Colonic mucosa (tissue), 4 donors: ENCODE measurements around the gene FBLN5. TPM values are rescaled to one million over a fixed set of nuclear protein-coding genes. Genes with fewer than 3 reads are reported as not detected.
"Not testable (repeated sequence)": the region's sequence is repeated elsewhere in the genome, so short reads cannot be mapped to it uniquely, and the experiment has no call there.

Experiments
- DNase-seq: peaks from one replicate; pipeline ENCODE4 v3.0.0-alpha.2; 2020
- H3K27ac ChIP-seq: fragments of 200-600 bp; one replicate; pipeline ENCODE4 v1.8.0; 2021
- H3K27me3 ChIP-seq: fragments of 200-600 bp; one replicate; pipeline ENCODE4 v1.8.0; 2021
- H3K36me3 ChIP-seq: fragments of 200-600 bp; one replicate; pipeline ENCODE4 v1.8.0; 2021
- H3K4me1 ChIP-seq: fragments of 200-600 bp; one replicate; pipeline ENCODE4 v1.8.0; 2021; ENCODE audit warnings: mild to moderate bottlenecking
- H3K4me3 ChIP-seq: fragments of 200-600 bp; one replicate; pipeline ENCODE4 v1.8.0; 2021
- H3K9ac ChIP-seq, 2 donors: one replicate each; pipeline ENCODE4 v1.7.0; 2013; ENCODE audit warnings: control low read depth in 2 of 2, low read depth in 2 of 2, low read length in 2 of 2
- H3K9me3 ChIP-seq: fragments of 200-600 bp; one replicate; pipeline ENCODE4 v1.8.0; 2021
- intact Hi-C: fragments of 100-400 bp; cut with DNase I; formaldehyde crosslinking; loops from one replicate; pipeline ENCODE4 v1.14.1; 2022
- total RNA-seq, 2 donors: library from RNA; stranded (reverse); fragmentation: NEBNext Ultra II Directional in 1 of 2; extraction: Animal tissue kit (Norgen Biotek cat#: 25700) in 1 of 2; gene quantifications; one replicate each; pipeline ENCODE4 v1.2.1, GENCODE V29; 2021
- TF ChIP-seq, protein P1 (sequence below): fragments of 200-600 bp; IDR thresholded peaks from one replicate; pipeline ENCODE4 v1.8.0; 2022; ENCODE audit warnings: antibody characterized with exemption, mild to moderate bottlenecking
- donor health status: healthy.
- donor health status: DM: no; HTN: no; CAD: no.
- donor health status: DM: no; HTN: no; CAD: no.

The FBLN5 gene
- total RNA-seq, 2 donors from 2014 or later: 4.2 to 14.5 TPM

DNA sequence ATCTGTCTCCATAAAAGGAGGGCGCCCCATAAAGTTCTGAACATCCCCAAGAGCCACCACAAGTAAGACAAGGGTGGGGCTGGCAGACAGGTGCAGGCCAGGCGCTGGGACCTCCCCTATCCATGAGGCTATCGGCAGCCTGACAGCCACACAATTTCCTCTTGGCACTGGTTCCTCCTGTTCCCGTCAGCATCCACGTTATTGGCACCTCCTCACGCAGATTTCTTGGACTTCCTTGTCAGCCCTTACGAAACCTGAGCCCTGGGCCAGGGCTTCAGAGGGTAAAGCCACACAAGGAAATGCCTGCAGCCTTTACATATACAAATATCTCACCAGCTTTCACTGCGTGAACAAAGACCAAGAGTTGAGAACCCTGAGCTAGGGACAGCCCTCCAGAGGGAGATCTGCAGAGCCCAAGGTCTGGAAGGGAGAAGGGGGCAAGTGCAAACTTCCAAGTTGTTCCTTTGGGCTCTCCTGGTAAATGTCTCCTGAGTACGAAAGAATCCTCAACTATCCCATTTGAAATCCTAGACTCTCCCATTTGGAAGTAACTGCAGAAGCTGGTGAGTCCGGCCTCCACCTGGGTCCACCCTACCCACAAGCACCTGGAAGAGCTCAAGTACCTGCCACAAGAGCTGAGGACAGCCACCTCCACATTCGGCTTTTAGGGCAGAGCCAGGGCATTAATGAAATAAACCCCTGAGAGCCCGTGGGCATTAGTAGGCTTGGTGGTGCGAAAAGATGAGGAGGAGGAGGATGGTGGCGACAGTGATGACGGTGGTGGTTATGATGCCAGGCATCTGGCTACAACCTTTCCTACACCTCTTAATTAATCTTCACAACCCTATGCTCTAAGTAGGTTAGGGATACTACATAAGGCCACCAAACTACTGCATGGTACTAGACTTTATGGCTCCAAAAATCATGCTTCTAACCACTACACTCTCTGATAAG is 74.7 kb downstream of the FBLN5 start:
- H3K4me1 ChIP-seq: peaks cover 21% of the 10 kb centered on the region
- DNase-seq: peak; percentile 92
- no peak overlapping the region for H3K4me3 ChIP-seq
- no peaks in the 10 kb centered on the region for H3K27me3 ChIP-seq
- peak overlapping the region in 1 of 2 donors; percentile 19 for H3K9ac ChIP-seq
- no peaks in the 10 kb centered on the region for H3K9me3 ChIP-seq
- H3K36me3 ChIP-seq: no peaks in the 10 kb centered on the region
- intact Hi-C loops: no loop called here
- TF ChIP-seq, protein P1, sequence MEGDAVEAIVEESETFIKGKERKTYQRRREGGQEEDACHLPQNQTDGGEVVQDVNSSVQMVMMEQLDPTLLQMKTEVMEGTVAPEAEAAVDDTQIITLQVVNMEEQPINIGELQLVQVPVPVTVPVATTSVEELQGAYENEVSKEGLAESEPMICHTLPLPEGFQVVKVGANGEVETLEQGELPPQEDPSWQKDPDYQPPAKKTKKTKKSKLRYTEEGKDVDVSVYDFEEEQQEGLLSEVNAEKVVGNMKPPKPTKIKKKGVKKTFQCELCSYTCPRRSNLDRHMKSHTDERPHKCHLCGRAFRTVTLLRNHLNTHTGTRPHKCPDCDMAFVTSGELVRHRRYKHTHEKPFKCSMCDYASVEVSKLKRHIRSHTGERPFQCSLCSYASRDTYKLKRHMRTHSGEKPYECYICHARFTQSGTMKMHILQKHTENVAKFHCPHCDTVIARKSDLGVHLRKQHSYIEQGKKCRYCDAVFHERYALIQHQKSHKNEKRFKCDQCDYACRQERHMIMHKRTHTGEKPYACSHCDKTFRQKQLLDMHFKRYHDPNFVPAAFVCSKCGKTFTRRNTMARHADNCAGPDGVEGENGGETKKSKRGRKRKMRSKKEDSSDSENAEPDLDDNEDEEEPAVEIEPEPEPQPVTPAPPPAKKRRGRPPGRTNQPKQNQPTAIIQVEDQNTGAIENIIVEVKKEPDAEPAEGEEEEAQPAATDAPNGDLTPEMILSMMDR: no peak
- peak overlapping the region; percentile 89 for H3K27ac ChIP-seq

GRCh38 chr14:91872011-91872501 is 75.4 kb downstream of the FBLN5 start:
- H3K4me1 ChIP-seq: peaks cover 21% of the 10 kb centered on the region
- H3K27ac ChIP-seq: peak overlapping the region; percentile 89
- no peaks in the 10 kb centered on the region for H3K27me3 ChIP-seq
- H3K9ac ChIP-seq: peak overlapping the region in 1 of 2 donors; percentile 19
- intact Hi-C loops: no loop called here
- no peaks in the 10 kb centered on the region for H3K9me3 ChIP-seq
- DNase-seq: no peak
- no peaks in the 10 kb centered on the region for H3K36me3 ChIP-seq
- TF ChIP-seq, protein P1: no peak
- H3K4me3 ChIP-seq: no peak overlapping the region

- intact Hi-C loops, H3K36me3 ChIP-seq, DNase-seq, H3K9me3 ChIP-seq, H3K27me3 ChIP-seq, H3K4me3 ChIP-seq, H3K9ac ChIP-seq: not testable (repeated sequence)
- peaks cover 21% of the 10 kb centered on the region for H3K4me1 ChIP-seq
- H3K27ac ChIP-seq: peak overlapping the region; percentile 89
Observed at GRCh38 chr14:91871401-91871800, 76.1 kb downstream of the FBLN5 start.

DNA sequence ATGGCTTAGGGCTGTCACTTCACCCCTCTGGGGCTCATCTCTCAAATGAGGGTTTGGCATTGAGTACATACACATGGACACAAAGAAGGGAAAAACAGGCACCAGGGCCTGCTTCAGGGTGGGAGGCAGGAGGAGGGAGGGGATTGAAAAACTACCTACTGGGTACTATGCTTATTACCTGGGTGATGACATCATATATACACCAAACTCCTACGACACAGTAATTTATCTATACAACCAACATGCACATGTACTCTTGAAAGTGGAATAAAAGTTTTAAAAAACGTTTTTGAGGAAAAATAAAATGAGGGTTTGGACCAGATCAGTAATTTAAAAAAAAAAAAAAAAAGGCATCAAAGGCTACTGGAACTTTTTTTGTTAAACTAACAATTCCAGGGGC is 76.6 kb downstream of the FBLN5 start:
- DNase-seq: no peak
- Histone ChIP-seq H3K27me3 (no peaks in the 10 kb centered on the region), H3K9ac (no peak overlapping the region), H3K36me3 (no peaks in the 10 kb centered on the region), H3K4me1 (peaks cover 21% of the 10 kb centered on the region), H3K4me3 (no peak overlapping the region), H3K9me3 (no peaks in the 10 kb centered on the region), H3K27ac (peak overlapping the region; percentile 89)
- TF ChIP-seq, protein P1: no peak
- intact Hi-C loops: no loop called here

GRCh38 chr14:91870001-91870400 is 77.5 kb downstream of the FBLN5 start:
- Histone ChIP-seq H3K9me3 (no peaks in the 10 kb centered on the region), H3K4me1 (peaks cover 21% of the 10 kb centered on the region), H3K4me3 (no peak overlapping the region), H3K27me3 (no peaks in the 10 kb centered on the region), H3K27ac (peak overlapping the region; percentile 37), H3K9ac (no peak overlapping the region), H3K36me3 (no peaks in the 10 kb centered on the region)
- intact Hi-C loops: no loop called here
- TF ChIP-seq, protein P1: no peak
- DNase-seq: no peak

- Histone ChIP-seq H3K4me3 (no peak overlapping the region), H3K9me3 (no peaks in the 10 kb centered on the region), H3K9ac (no peak overlapping the region), H3K4me1 (peaks cover 21% of the 10 kb centered on the region), H3K27ac (peak overlapping the region; percentile 37), H3K36me3 (no peaks in the 10 kb centered on the region), H3K27me3 (no peaks in the 10 kb centered on the region)
- TF ChIP-seq, protein P1: no peak
- intact Hi-C loops: no loop called here
- DNase-seq: no peak
Observed at GRCh38 chr14:91869556-91869955, 77.9 kb downstream of the FBLN5 start.
